ENCODE results near the gene GALM.

GALM gene

DNA sequence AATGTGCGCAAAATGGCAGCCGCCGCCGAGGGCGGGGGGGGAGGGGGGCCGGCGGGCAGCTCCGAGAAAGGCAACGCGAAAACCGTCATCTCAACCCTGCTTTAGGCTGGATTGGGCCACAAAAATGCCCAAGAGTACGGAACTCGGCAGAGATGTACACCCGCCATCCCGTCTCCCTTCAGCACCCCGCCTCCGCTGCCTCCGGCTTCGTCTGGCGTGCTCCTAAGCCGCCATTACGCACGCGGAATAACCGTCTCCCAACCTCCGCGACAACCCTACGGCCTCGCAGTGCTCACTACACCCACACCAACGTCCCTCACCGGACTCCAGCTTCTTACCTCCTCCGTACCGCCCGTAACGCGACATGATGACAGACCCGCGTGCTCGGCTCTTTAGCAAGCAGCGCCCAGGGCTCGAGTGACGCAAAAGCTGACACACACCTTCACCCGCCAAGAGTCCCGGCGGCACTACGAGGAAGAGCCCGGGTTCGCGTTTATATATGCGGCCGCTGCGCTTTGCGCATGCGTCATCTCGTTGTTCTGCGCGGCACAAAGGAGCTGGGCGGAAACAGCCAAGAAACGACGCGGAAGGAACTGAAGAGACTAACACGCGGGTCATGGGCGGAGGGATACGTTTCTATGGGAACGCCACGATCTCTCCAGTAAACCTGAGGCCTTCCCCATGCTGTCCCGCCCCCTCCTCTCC is 85.1 kb downstream of the GALM start, which contains the start of gene SRSF7 (continued):
- TF ChIP-seq ZNF830 (tag by site-specific recombination; IDR thresholded peaks at IDR 0.05; ENCODE audit: low read depth) = no peak

DNA sequence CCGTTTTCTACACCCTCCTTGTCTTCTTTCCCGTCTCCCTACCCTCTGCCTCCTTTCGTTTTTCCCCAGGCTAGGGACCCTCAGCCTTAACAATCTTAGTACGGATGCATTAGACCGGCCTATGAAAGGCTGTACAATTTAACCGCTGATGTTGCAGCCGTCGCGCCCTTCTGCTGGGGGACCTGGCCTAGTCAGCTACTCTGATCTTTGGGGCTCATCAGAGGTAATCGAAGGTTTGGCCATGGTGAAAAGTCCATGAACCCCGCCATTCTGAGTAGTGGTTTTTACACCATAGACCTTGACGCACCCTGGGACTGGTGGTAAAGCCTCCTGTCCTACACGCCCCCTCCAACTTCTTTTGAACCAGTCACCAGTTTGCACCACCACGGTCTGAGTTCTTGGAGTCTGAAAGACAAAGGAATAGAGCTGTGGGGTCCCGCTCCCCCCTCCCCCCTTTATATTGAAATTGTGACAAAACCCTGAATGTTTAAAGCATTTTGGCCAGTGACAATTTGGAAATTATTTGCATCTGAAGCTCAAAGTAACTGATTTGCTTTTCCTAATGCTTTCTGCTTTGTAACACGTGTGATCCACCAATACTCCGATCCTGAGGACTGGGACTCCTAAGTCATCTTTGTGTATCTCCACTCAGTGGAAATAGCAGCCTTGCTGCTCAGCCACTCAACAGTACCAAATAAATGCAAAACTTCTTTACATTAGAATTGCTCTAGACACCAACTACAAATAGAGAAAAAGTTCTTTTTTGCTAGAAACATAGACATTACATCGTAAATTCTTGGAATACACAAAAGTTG is 85.9 kb downstream of the GALM start:
- Histone ChIP-seq H3K27ac (ENCODE audit: extremely low read depth, low read depth, low read length) (peak overlapping the region; percentile 57), H3K4me1 (ENCODE audit: control insufficient read depth, insufficient read depth, low read length) (peaks cover 5% of the 10 kb centered on the region; the same call in 1 of the 2 replicates), H3K9me3 (ENCODE audit: control insufficient read depth, insufficient read depth, low read depth, low read length) (no peaks in the 10 kb centered on the region), H3K36me3 (ENCODE audit: control insufficient read depth in 2 of 2, insufficient read depth in 1 of 2, low read length in 2 of 2) (peaks cover 16 to 36% of the 10 kb centered on the region in 2 experiments), H3K4me3 (ENCODE audit: low read depth, low read length) (peak overlapping the region; percentile 49)
- CTCF ChIA-PET = interaction anchor here (0.7 kb wide), 1 partner anchor 83 kb away, joined by 3 read pairs; no protein-coding TSS in a partner anchor
- POLR2A ChIA-PET = interaction anchor here (0.5 to 2.2 kb wide), 112 partner anchors 10 to 1682 kb away, joined by 3 to 85 read pairs (median 4); partner anchors contain the start of genes ARHGEF33, ATL2, DHX57 and GALM
- 0 out of 2 replicates have a peak, but pooled peaks have one; percentile 71 for TF ChIP-seq TRIM28 (IDR thresholded peaks at IDR 0.05; ENCODE audit: borderline replicate concordance, low read length)
- peak; percentile 53; the same call in 1 of the 2 replicates for TF ChIP-seq ZBTB17 (tag by site-specific recombination; IDR thresholded peaks at IDR 0.05)
- no peak for TF ChIP-seq ZNF354C (tag by site-specific recombination; IDR thresholded peaks at IDR 0.05; ENCODE audit: borderline replicate concordance, low read depth)
- TF ChIP-seq KLF9 (tag by site-specific recombination; IDR thresholded peaks at IDR 0.05; ENCODE audit: low read depth) = peak; percentile 34; the same call in 1 of the 2 replicates
- TF ChIP-seq ZNF132 (tag by site-specific recombination; IDR thresholded peaks at IDR 0.05; ENCODE audit: borderline replicate concordance) = no peak
- TF ChIP-seq, protein P1, sequence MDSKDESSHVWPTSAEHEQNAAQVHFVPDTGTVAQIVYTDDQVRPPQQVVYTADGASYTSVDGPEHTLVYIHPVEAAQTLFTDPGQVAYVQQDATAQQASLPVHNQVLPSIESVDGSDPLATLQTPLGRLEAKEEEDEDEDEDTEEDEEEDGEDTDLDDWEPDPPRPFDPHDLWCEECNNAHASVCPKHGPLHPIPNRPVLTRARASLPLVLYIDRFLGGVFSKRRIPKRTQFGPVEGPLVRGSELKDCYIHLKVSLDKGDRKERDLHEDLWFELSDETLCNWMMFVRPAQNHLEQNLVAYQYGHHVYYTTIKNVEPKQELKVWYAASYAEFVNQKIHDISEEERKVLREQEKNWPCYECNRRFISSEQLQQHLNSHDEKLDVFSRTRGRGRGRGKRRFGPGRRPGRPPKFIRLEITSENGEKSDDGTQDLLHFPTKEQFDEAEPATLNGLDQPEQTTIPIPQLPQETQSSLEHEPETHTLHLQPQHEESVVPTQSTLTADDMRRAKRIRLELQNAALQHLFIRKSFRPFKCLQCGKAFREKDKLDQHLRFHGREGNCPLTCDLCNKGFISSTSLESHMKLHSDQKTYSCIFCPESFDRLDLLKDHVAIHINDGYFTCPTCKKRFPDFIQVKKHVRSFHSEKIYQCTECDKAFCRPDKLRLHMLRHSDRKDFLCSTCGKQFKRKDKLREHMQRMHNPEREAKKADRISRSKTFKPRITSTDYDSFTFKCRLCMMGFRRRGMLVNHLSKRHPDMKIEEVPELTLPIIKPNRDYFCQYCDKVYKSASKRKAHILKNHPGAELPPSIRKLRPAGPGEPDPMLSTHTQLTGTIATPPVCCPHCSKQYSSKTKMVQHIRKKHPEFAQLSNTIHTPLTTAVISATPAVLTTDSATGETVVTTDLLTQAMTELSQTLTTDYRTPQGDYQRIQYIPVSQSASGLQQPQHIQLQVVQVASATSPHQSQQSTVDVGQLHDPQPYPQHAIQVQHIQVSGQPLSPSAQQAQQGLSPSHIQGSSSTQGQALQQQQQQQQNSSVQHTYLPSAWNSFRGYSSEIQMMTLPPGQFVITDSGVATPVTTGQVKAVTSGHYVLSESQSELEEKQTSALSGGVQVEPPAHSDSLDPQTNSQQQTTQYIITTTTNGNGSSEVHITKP (tag by site-specific recombination; IDR thresholded peaks at IDR 0.05) = peak; percentile 81
- peak; percentile 60; the same call in 1 of the 2 replicates for TF ChIP-seq PRDM1 (tag by site-specific recombination; IDR thresholded peaks at IDR 0.05)
- TF ChIP-seq, protein P2, sequence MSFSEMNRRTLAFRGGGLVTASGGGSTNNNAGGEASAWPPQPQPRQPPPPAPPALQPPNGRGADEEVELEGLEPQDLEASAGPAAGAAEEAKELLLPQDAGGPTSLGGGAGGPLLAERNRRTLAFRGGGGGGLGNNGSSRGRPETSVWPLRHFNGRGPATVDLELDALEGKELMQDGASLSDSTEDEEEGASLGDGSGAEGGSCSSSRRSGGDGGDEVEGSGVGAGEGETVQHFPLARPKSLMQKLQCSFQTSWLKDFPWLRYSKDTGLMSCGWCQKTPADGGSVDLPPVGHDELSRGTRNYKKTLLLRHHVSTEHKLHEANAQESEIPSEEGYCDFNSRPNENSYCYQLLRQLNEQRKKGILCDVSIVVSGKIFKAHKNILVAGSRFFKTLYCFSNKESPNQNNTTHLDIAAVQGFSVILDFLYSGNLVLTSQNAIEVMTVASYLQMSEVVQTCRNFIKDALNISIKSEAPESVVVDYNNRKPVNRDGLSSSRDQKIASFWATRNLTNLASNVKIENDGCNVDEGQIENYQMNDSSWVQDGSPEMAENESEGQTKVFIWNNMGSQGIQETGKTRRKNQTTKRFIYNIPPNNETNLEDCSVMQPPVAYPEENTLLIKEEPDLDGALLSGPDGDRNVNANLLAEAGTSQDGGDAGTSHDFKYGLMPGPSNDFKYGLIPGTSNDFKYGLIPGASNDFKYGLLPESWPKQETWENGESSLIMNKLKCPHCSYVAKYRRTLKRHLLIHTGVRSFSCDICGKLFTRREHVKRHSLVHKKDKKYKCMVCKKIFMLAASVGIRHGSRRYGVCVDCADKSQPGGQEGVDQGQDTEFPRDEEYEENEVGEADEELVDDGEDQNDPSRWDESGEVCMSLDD (tag by site-specific recombination; IDR thresholded peaks at IDR 0.05) = 0 out of 2 replicates have a peak, but pooled peaks have one; percentile 17
- TF ChIP-seq SP2 (tag by site-specific recombination; IDR thresholded peaks at IDR 0.05) = no peak
- no peak for TF ChIP-seq ZNF140 (tag by site-specific recombination; IDR thresholded peaks at IDR 0.05)
- no peak for TF ChIP-seq ZFHX2 (tag by site-specific recombination; conservative IDR thresholded peaks at IDR 0.05)
- TF ChIP-seq KLF7 (tag by site-specific recombination; IDR thresholded peaks at IDR 0.05; ENCODE audit: borderline replicate concordance) = no peak
- TF ChIP-seq, protein P3, sequence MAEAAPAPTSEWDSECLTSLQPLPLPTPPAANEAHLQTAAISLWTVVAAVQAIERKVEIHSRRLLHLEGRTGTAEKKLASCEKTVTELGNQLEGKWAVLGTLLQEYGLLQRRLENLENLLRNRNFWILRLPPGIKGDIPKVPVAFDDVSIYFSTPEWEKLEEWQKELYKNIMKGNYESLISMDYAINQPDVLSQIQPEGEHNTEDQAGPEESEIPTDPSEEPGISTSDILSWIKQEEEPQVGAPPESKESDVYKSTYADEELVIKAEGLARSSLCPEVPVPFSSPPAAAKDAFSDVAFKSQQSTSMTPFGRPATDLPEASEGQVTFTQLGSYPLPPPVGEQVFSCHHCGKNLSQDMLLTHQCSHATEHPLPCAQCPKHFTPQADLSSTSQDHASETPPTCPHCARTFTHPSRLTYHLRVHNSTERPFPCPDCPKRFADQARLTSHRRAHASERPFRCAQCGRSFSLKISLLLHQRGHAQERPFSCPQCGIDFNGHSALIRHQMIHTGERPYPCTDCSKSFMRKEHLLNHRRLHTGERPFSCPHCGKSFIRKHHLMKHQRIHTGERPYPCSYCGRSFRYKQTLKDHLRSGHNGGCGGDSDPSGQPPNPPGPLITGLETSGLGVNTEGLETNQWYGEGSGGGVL (tag by site-specific recombination; IDR thresholded peaks at IDR 0.05) = peak; percentile 0; the same call in 1 of the 2 replicates
- TF ChIP-seq, protein P4, sequence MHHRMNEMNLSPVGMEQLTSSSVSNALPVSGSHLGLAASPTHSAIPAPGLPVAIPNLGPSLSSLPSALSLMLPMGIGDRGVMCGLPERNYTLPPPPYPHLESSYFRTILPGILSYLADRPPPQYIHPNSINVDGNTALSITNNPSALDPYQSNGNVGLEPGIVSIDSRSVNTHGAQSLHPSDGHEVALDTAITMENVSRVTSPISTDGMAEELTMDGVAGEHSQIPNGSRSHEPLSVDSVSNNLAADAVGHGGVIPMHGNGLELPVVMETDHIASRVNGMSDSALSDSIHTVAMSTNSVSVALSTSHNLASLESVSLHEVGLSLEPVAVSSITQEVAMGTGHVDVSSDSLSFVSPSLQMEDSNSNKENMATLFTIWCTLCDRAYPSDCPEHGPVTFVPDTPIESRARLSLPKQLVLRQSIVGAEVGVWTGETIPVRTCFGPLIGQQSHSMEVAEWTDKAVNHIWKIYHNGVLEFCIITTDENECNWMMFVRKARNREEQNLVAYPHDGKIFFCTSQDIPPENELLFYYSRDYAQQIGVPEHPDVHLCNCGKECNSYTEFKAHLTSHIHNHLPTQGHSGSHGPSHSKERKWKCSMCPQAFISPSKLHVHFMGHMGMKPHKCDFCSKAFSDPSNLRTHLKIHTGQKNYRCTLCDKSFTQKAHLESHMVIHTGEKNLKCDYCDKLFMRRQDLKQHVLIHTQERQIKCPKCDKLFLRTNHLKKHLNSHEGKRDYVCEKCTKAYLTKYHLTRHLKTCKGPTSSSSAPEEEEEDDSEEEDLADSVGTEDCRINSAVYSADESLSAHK (tag by site-specific recombination; IDR thresholded peaks at IDR 0.05) = no peak
- TF ChIP-seq ZNF585B (tag by site-specific recombination; IDR thresholded peaks at IDR 0.05) = no peak
- TF ChIP-seq ZNF341 (tag by site-specific recombination; IDR thresholded peaks at IDR 0.05; ENCODE audit: low read depth) = peak; percentile 12
- peak; percentile 62 for TF ChIP-seq ZNF335 (tag by site-specific recombination; conservative IDR thresholded peaks at IDR 0.05)
- TF ChIP-seq ZBTB48 (tag by site-specific recombination; IDR thresholded peaks at IDR 0.05) = peak; percentile 96
- TF ChIP-seq ZNF366 (tag by site-specific recombination; conservative IDR thresholded peaks at IDR 0.05) = 0 out of 2 replicates have a peak, but pooled peaks have one; percentile 9
- no peak; the same call in 1 of the 2 replicates for TF ChIP-seq ZBTB8A (tag by site-specific recombination; IDR thresholded peaks at IDR 0.05)
- 0 out of 2 replicates have a peak, but pooled peaks have one; percentile 12 for TF ChIP-seq ZNF610 (tag by site-specific recombination; IDR thresholded peaks at IDR 0.05; ENCODE audit: borderline replicate concordance)
